ENCODE results near the gene PDE6A. TPM values are rescaled to one million over a fixed set of nuclear protein-coding genes. Genes with fewer than 3 reads are reported as not detected.
A peak's percentile ranks its signal among the peaks of the same experiment; 100 is the strongest.

The PDE6A gene
- total RNA-seq, 1 experiment from 2014 or later: 0.22 TPM

DNA sequence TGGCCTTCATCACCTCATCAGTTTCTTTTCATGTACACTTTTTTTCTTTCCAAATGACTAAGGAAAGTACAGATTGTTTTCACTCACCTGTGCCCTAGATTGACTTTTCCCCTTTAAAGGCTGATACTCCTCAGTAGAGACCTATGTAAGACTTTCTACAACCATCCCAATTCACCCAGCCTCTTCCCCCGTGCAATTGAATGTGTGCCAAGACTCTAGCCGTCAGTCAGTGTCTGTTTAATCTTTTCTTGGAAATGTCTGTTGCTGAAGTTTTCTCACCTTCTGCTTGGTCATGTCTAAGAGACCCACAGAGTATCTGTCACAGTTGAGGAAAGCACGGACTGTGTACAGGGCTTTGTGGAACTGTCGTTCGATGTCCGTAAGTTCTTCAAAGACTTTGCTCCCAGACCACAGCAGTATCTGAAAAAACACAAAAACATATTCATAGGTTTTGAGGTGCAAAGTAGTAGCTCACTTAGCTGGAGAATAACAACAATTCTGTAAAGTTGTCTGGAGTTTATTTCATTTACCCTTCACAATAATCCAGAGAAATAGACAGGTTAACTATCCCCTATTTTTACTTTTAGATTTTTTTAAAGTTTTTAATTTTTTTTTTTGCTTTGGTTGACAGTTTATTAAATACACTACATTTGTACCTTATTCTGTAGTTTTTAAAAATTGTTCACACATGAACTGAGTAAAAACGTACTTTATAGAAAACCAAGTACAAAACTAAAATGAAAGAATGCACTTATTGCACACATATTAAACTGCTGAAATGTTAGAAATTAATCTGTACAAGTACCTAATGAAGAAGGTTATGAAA is 13.6 kb downstream of the PDE6A start:
- DNase-seq (ENCODE audit: low read depth): peak; percentile 35

GRCh38 chr5:149930043-149930748 is 14.4 kb downstream of the PDE6A start:
- peak; percentile 61 for DNase-seq (ENCODE audit: low read depth)

- DNase-seq (ENCODE audit: low read depth): no peak
These were observed 20.1 kb downstream of the PDE6A start for GRCh38 chr5:149924486-149924885.

GRCh38 chr5:149922950-149923349 is 21.6 kb downstream of the PDE6A start:
- DNase-seq (ENCODE audit: low read depth): no peak

- no peak for DNase-seq (ENCODE audit: low read depth)
These were observed 23.0 kb downstream of the PDE6A start for GRCh38 chr5:149921597-149921996.

DNA sequence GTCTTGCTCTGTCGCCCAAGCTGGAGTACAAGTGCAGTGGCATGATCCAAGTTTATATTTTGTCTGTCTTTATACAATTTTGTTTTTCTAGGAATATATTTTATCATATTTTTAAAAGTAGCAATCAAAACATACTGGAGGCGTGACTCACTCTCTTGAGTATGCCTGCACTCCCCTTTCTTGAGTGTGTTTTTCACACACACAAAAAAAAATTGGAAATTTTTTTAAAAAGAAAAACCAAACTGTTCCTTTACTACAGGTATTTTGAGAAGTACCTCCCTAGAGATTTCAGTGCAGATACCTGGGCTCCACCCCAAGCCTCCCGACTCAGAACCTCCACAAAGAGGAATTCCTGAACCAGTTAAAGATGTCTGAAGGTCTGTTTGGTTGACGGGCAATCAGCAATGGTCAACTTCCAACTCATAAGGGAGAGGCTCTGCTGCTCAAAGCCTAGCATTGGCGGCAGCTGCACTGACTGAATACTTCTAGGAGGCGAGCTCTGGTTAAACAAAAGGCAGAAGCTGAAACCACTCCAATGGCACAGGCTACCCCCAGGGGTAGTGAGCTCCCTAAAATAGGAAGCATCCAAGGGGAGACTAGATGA is 27.4 kb downstream of the PDE6A start:
- peak; percentile 32 for DNase-seq (ENCODE audit: low read depth)

- peak; percentile 30 for DNase-seq (ENCODE audit: low read depth)
These were observed 28.1 kb downstream of the PDE6A start for GRCh38 chr5:149916334-149917072.

GRCh38 chr5:149915392-149916260 is 29.0 kb downstream of the PDE6A start:
- peak; percentile 94 for DNase-seq (ENCODE audit: low read depth)

DNA sequence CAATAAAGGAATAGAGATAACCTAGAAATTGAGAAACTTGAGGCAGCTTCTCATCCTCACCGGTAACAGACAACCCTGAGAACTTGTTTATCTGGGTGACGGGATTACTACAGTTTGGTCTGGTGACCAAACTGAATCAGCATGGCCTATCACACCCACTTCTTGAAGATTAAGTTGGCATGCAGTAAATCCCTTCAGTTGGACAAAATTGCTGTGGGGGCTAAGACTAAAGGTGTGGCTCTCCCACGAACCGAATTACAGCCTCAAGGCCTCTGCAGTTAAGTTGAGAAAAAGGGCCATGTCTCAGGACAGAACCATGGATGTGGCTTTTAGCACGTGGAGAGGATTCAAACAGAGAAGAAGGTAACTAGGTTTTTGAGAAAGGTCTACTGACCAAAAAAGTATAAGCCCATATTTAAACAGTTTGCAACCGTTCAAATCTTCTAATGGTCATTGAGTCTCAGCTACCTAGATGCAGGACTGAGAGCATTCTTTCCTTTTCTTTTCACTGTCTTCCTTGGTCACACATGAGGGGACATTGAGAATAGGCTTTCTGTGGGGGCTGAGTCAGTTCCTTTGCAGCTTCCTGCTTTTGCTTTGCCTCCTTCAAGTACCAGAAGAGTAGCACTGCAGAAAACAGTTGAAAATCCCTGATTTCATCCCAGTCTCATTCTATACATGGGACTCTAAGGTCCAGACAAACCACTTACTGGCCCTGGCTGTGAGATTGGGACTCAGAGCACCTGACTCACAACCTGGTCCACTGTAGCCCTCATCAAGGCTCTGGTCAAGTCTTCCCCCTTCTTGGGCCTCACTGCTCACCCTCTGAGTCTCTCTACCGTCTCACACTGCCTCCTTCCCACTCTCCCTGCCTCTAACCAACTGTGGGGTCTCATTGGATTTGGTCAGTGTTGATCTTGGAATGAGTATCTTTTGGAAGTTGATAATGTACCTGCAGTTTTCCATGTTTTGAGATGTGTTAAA is 30.9 kb downstream of the PDE6A start:
- peak; percentile 46 for DNase-seq (ENCODE audit: low read depth)

DNA sequence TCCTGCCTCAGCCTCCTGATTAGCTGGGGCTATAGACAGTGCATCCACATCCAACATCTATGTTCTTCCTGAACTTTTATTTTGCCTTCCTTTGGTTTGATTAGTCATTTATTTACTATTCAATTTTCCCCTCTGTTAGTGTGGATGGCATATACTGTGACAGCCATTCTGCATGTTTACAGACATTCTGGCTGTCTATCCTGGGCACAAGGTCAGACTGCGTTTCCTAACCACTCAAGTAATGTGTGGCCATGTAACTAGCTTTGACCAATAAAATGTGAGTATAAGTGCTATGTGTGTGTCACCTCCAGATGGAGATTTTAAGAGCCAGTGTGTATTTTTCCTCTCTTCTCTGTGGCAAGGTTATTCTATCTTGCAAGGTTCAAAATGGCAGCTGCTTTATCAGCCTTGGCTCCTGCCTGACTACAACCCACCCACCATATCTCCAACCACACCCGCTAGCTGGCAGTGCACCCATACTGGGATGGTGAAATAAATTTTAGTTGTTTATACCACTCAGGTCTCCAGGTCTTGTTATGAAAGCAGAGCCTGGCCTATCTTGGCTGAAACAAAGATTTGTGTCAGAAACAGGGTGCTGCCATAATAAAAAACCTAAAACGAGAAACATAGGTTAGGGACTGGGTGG is 32.2 kb downstream of the PDE6A start:
- DNase-seq (ENCODE audit: low read depth): peak; percentile 77

DNA sequence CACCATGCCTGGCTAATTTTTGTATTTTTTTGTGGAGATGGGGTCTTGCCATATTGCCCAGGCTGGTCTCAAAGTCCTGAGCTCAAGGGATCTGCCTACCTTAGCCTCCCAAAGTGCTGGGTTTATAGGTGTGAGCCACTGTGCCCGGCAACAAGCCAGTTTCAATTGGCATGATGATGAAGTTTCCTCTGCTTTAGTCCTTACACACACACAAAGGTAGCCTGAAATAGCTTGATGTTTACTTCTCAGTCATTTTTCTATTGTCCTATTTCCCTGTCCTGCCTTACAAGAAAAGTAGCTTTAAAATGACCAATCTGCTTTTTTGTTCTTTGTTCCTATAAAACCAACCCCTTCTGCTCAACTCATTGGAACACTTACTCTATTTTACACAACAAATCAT is 33.6 kb downstream of the PDE6A start:
- DNase-seq (ENCODE audit: low read depth): no peak

- no peak for DNase-seq (ENCODE audit: low read depth)
These were observed 36.8 kb downstream of the PDE6A start for GRCh38 chr5:149907828-149908227.

- DNase-seq (ENCODE audit: low read depth): no peak
These were observed 39.6 kb downstream of the PDE6A start for GRCh38 chr5:149904977-149905376.

GRCh38 chr5:149904293-149904886 is 40.2 kb downstream of the PDE6A start:
- DNase-seq (ENCODE audit: low read depth): no peak

DNA sequence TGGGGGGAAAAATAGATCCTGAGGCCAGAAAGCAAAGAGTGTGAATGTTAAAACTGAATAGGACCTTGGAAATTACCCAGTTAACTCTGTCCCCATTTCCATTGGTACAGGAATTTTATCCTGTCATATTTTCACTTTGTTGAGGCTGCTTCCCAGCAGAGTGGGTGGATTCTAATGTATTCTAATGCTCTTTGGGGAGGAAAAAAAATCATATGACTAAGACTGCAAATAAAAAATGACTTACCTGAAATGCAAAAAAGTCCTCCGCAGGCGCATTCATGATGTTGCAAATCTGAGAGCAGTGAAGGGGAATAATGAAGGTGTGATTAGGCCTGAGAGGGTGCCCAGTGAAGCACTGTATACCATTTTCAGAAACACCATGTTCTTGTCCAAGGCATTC is 41.2 kb downstream of the PDE6A start:
- no peak for DNase-seq (ENCODE audit: low read depth)

DNA sequence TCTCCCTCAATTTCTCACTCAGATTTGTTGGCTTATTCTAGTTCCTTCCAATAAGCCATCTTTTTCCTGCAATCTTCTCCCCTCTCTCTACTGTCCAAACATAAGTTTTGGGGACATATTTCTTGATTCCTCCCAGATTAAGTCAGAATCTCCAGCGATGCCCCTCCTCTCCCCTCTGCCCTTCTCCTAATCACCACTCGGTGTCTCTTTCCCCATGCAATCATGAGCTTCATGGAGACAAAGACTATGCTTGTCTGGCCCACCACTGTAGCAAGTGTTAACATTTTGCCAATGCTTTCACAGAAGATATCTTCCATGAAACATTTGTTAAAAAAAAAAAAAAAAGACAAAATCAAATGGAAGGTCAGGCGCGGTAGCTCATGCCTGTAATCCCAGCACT is 42.4 kb downstream of the PDE6A start:
- no peak for DNase-seq (ENCODE audit: low read depth)

DNA sequence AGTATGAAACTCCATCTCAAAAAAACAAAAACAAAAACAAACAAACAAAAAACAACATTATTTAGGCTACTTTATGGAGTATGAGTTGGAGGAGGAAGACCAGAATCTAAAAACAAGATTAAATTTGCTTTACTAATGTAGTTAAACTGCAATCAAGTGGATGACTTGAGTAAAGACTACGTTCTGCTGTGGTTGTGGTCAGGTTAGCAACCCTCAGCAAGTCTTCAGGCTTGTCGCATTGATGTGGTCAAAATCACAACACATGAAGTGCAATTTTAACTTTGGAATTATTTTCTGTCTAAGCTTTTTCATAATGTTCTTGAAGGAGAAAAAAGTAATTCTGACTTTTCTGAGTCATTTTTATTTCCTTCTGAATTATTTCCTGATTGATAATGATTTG is 43.1 kb downstream of the PDE6A start:
- DNase-seq (ENCODE audit: low read depth): no peak

GRCh38 chr5:149900390-149900789 is 44.2 kb downstream of the PDE6A start:
- no peak for DNase-seq (ENCODE audit: low read depth)

GRCh38 chr5:149898811-149899210 is 45.8 kb downstream of the PDE6A start:
- no peak for DNase-seq (ENCODE audit: low read depth)

All from M059J (cell line).